HCT116 (cell line): ENCODE results near the gene RPS6KA2.

Experiments
- CEBPB ChIP-seq: IDR thresholded peaks from 2 replicates; pipeline ENCODE4 v1.6.1; 2012; ENCODE audit warnings: low read depth
- EZH2 ChIP-seq: fragments of 200-600 bp; sonication (generic); IDR thresholded peaks from 2 replicates; pipeline ENCODE4 v1.6.1; 2017; ENCODE audit warnings: antibody characterized with exemption, mixed run types
- MAX ChIP-seq: IDR thresholded peaks from 2 replicates; pipeline ENCODE4 v1.6.1; 2012
- POLR2A ChIP-seq: IDR thresholded peaks from 2 replicates; pipeline ENCODE4 v1.7.0; 2011; ENCODE audit warnings: borderline replicate concordance; ENCODE audit not compliant: insufficient read depth, insufficient read length; ENCODE audit errors: extremely low read depth
- POLR2AphosphoS5 ChIP-seq: IDR thresholded peaks from 2 replicates; pipeline ENCODE4 v1.6.1; 2011; ENCODE audit warnings: mild to moderate bottlenecking, low read depth, low read length, moderate library complexity
- RAD21 ChIP-seq: IDR thresholded peaks from 2 replicates; pipeline ENCODE4 v1.6.1; 2012; ENCODE audit warnings: low read depth, mild to moderate bottlenecking
- SP1 ChIP-seq: IDR thresholded peaks from 2 replicates; pipeline ENCODE4 v1.6.1; 2012; ENCODE audit warnings: low read depth
- YY1 ChIP-seq: IDR thresholded peaks from 2 replicates; pipeline ENCODE4 v1.6.1; 2011; ENCODE audit warnings: low read length, low read depth, moderate library complexity, mild to moderate bottlenecking; ENCODE audit not compliant: insufficient replicate concordance; ENCODE audit errors: extremely low read depth
- TF ChIP-seq, protein P1 (sequence below), 3 experiments: fragments of 200-600 bp in 1 of 3; sonication (generic) in 1 of 3; IDR thresholded peaks in 2 of 3; conservative IDR thresholded peaks in 1 of 3; 2 replicates each; pipeline ENCODE4 v1.5.1; 2012 to 2017; ENCODE audit warnings: low read depth in 2 of 3, low read length in 2 of 3, antibody characterized with exemption in 1 of 3, borderline replicate concordance in 1 of 3, control low read depth in 1 of 3, mild to moderate bottlenecking in 1 of 3, mixed read lengths in 1 of 3, mixed run types in 1 of 3, moderate library complexity in 1 of 3; ENCODE audit not compliant: insufficient read depth in 1 of 3
- TF ChIP-seq, protein P2 (sequence below): IDR thresholded peaks from 2 replicates; pipeline ENCODE4 v1.6.1; 2012; ENCODE audit warnings: low read depth

DNA sequence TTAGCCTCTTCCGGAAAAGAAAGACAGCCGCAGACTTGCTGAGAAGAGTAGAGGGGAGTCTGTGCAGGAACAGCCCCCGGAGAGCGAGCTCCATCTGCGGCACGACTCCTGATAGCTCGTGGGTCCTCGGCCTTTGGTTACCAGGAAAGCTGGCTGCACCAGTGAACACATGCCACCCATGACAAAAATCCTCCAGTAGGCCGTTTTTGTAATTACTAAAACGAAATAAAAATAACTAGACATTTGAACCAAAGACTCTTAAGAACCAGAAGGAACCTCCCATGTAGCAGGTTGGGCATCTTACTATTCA is 82.8 kb downstream of the RPS6KA2 start:
- TF ChIP-seq, protein P1, sequence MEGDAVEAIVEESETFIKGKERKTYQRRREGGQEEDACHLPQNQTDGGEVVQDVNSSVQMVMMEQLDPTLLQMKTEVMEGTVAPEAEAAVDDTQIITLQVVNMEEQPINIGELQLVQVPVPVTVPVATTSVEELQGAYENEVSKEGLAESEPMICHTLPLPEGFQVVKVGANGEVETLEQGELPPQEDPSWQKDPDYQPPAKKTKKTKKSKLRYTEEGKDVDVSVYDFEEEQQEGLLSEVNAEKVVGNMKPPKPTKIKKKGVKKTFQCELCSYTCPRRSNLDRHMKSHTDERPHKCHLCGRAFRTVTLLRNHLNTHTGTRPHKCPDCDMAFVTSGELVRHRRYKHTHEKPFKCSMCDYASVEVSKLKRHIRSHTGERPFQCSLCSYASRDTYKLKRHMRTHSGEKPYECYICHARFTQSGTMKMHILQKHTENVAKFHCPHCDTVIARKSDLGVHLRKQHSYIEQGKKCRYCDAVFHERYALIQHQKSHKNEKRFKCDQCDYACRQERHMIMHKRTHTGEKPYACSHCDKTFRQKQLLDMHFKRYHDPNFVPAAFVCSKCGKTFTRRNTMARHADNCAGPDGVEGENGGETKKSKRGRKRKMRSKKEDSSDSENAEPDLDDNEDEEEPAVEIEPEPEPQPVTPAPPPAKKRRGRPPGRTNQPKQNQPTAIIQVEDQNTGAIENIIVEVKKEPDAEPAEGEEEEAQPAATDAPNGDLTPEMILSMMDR (IDR thresholded peaks at IDR 0.05 in 2 of 3, conservative IDR thresholded peaks at IDR 0.05 in 1 of 3; ENCODE audit: borderline replicate concordance in 1 of 3, insufficient read depth in 1 of 3, low read depth in 2 of 3, low read length in 2 of 3), result no peak
- no peak for TF ChIP-seq POLR2A
- TF ChIP-seq EZH2, result no peak
- no peak for TF ChIP-seq SP1
- no peak for TF ChIP-seq MAX
- no peak for TF ChIP-seq CEBPB
- no peak for TF ChIP-seq YY1
- TF ChIP-seq RAD21, result no peak
- TF ChIP-seq, protein P2, sequence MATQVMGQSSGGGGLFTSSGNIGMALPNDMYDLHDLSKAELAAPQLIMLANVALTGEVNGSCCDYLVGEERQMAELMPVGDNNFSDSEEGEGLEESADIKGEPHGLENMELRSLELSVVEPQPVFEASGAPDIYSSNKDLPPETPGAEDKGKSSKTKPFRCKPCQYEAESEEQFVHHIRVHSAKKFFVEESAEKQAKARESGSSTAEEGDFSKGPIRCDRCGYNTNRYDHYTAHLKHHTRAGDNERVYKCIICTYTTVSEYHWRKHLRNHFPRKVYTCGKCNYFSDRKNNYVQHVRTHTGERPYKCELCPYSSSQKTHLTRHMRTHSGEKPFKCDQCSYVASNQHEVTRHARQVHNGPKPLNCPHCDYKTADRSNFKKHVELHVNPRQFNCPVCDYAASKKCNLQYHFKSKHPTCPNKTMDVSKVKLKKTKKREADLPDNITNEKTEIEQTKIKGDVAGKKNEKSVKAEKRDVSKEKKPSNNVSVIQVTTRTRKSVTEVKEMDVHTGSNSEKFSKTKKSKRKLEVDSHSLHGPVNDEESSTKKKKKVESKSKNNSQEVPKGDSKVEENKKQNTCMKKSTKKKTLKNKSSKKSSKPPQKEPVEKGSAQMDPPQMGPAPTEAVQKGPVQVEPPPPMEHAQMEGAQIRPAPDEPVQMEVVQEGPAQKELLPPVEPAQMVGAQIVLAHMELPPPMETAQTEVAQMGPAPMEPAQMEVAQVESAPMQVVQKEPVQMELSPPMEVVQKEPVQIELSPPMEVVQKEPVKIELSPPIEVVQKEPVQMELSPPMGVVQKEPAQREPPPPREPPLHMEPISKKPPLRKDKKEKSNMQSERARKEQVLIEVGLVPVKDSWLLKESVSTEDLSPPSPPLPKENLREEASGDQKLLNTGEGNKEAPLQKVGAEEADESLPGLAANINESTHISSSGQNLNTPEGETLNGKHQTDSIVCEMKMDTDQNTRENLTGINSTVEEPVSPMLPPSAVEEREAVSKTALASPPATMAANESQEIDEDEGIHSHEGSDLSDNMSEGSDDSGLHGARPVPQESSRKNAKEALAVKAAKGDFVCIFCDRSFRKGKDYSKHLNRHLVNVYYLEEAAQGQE, result no peak
- TF ChIP-seq POLR2AphosphoS5, result no peak
